Kidney capillary endothelial cell (primary cell): ENCODE measurements around the gene ZBTB14.
A peak's percentile ranks its signal among the peaks of the same experiment; 100 is the strongest.

Experiments
- DNase-seq: peaks from one replicate; pipeline ENCODE4 v3.0.0-alpha.2; 2018; ENCODE audit warnings: low spot score

ZBTB14 gene

GRCh38 chr18:5295231-5295920 is at the start of gene ZBTB14:
Gene ZBTB14 (minus strand): TSS chr18:5295726. CDS start chr18:5293246, 2,480 bp downstream.
- DNase-seq = peak; percentile 30

GRCh38 chr18:5339202-5339834 is 43.8 kb upstream of the ZBTB14 start:
- no peak for DNase-seq

GRCh38 chr18:5334456-5335075 is 39.0 kb upstream of the ZBTB14 start:
- DNase-seq = no peak

- no peak for DNase-seq
These were observed 22.7 kb upstream of the ZBTB14 start for GRCh38 chr18:5318061-5318700.

GRCh38 chr18:5317186-5317585 is 21.7 kb upstream of the ZBTB14 start:
- no peak for DNase-seq

- DNase-seq = no peak
These were observed 20.3 kb upstream of the ZBTB14 start for GRCh38 chr18:5315838-5316237.

- DNase-seq = no peak
These were observed 15.9 kb upstream of the ZBTB14 start for GRCh38 chr18:5311301-5311989.

GRCh38 chr18:5309888-5310470 is 14.5 kb upstream of the ZBTB14 start:
- no peak for DNase-seq

- no peak for DNase-seq
These were observed 10.3 kb upstream of the ZBTB14 start for GRCh38 chr18:5305835-5306234.

- DNase-seq = no peak
These were observed 8.7 kb upstream of the ZBTB14 start for GRCh38 chr18:5304232-5304631.

GRCh38 chr18:5303636-5304035 is 8.1 kb upstream of the ZBTB14 start:
- no peak for DNase-seq

- no peak for DNase-seq
These were observed 7.1 kb upstream of the ZBTB14 start for GRCh38 chr18:5302606-5303005.

GRCh38 chr18:5300476-5301010 is 5.0 kb upstream of the ZBTB14 start:
- DNase-seq = no peak

- no peak for DNase-seq
These were observed 2.8 kb upstream of the ZBTB14 start for GRCh38 chr18:5298156-5298852.

GRCh38 chr18:5297597-5297996 is 2.1 kb upstream of the ZBTB14 start:
- no peak for DNase-seq

GRCh38 chr18:5296706-5297320 is 1.3 kb upstream of the ZBTB14 start:
- DNase-seq = peak; percentile 83

GRCh38 chr18:5295981-5296705 is 617 bp upstream of the ZBTB14 start:
- peak; percentile 89 for DNase-seq

- DNase-seq = peak; percentile 40
These were observed 882 bp downstream of the ZBTB14 start for GRCh38 chr18:5294457-5295230.

GRCh38 chr18:5294113-5294456 is 1.4 kb downstream of the ZBTB14 start:
- no peak for DNase-seq
